ENCODE results near the gene RASA2. TPM values are rescaled to one million over a fixed set of nuclear protein-coding genes. Genes with fewer than 3 reads are reported as not detected.

Gene RASA2
- polyA plus RNA-seq, 1 of the 3 experiments (the other 2 are of a cell fraction): 2.4 TPM

DNA sequence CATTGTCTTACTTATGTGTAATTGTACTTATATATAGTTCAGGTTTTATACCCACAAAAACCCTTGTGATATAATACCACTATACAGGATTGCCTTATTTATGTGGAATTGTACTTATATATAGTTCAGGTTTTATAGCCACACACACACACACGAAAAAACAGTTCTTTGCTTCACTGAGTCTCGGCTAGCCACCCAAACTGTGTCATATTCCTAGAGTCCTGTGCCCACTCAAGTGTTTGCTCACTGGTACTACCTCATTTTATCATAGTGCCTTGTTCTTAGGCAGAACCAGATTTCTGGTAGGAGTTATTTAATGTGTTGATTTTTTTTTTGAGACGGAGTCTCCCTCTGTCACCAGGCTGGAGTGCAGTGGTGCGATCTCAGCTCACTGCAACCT is 12.5 kb downstream of the RASA2 start:
- ChIA-PET POLR2A (no interaction called here), CTCF (interaction anchor here (0.6 kb wide), 1 partner anchor 63 kb away, joined by 3 read pairs; no protein-coding TSS in a partner anchor)

DNA sequence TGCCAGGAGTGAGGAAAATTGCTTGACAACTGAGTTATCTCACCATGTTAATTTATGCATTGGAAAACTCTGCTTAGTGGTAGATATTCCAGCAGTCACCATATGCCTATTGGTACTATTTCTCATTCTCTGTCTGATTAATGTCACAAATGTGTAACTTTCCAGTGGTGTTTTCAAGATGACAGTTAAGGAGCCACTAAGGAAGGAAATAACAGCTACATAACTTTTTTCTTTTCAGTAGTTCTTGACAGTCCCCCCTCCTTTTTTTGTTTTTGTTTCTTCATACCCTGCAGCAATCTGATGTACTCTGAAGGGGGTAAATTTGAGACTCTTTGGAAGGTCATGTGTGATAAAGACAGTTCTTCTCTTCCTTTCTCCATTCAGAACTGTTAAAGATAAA is 13.1 kb downstream of the RASA2 start:
- Histone ChIP-seq H2AFZ (ENCODE audit: low read depth) (no peak overlapping the region), H3K9ac (no peak overlapping the region), H3K27ac (ENCODE audit: low read depth in 2 of 2, low read length in 1 of 2) (no peak overlapping the region), H3F3A (replicated peaks; ENCODE audit: insufficient read depth) (no peaks in the 10 kb centered on the region), H3K27me3 (ENCODE audit: insufficient read depth) (no peaks in the 10 kb centered on the region), H3K9me2 (no peaks in the 10 kb centered on the region), H3K4me2 (no peak overlapping the region), H3K4me1 (ENCODE audit: control insufficient read depth in 1 of 2, insufficient read depth in 2 of 2, low read depth in 1 of 2, low read length in 1 of 2) (no peaks in the 10 kb centered on the region), H3K4me3 (ENCODE audit: low read depth in 2 of 2, low read length in 1 of 2) (no peak overlapping the region), H3K79me2 (ENCODE audit: insufficient read depth) (peaks cover 96% of the 10 kb centered on the region), H3K36me3 (replicated peaks in 1 of 2; ENCODE audit: control insufficient read depth in 1 of 2, insufficient read depth in 2 of 2, low read length in 1 of 2) (peaks cover 4 to 9% of the 10 kb centered on the region in 2 experiments), H3K9me3 (no peaks in the 10 kb centered on the region), H4K20me1 (ENCODE audit: insufficient read depth) (peaks cover 15% of the 10 kb centered on the region)
- no peak for DNase-seq
- CTCF ChIA-PET: interaction anchor here (1.1 kb wide), 1 partner anchor 413 kb away, joined by 3 read pairs; no protein-coding TSS in a partner anchor
- TF ChIP-seq, protein P1, sequence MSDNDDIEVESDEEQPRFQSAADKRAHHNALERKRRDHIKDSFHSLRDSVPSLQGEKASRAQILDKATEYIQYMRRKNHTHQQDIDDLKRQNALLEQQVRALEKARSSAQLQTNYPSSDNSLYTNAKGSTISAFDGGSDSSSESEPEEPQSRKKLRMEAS (IDR thresholded peaks at IDR 0.05; ENCODE audit: low read depth): no peak
- TF ChIP-seq GATA2 (CRISPR knock-in tag; IDR thresholded peaks at IDR 0.05) (no peak), SIN3A (IDR thresholded peaks at IDR 0.05; ENCODE audit: borderline replicate concordance, low read depth, low read length) (no peak), NFIC (IDR thresholded peaks at IDR 0.05; ENCODE audit: borderline replicate concordance) (no peak), ELF1 (IDR thresholded peaks at IDR 0.05) (no peak), MXI1 (IDR thresholded peaks at IDR 0.05; ENCODE audit: low read depth, low read length) (no peak), USF2 (IDR thresholded peaks at IDR 0.05; ENCODE audit: borderline replicate concordance, low read depth, low read length) (no peak), CTCF (IDR thresholded peaks at IDR 0.05) (no peak), FOXM1 (IDR thresholded peaks at IDR 0.05; ENCODE audit: low read depth) (no peak), TAF1 (IDR thresholded peaks at IDR 0.05; ENCODE audit: borderline replicate concordance, low read depth, low read length) (no peak), RXRA (IDR thresholded peaks at IDR 0.05; ENCODE audit: borderline replicate concordance, low read depth) (no peak), GABPA (IDR thresholded peaks at IDR 0.05; ENCODE audit: low read depth) (no peak), EZH2phosphoT487 (IDR thresholded peaks at IDR 0.05; ENCODE audit: borderline replicate concordance, low read depth) (no peak), TCF12 (IDR thresholded peaks at IDR 0.05) (no peak), POLR2AphosphoS5 (IDR thresholded peaks at IDR 0.05; ENCODE audit: low read depth, low read length) (no peak), TEAD4 (IDR thresholded peaks at IDR 0.05; ENCODE audit: borderline replicate concordance, insufficient read depth) (no peak), YY1 (IDR thresholded peaks at IDR 0.05; ENCODE audit: low read depth) (no peak)
- TF ChIP-seq, protein P2, sequence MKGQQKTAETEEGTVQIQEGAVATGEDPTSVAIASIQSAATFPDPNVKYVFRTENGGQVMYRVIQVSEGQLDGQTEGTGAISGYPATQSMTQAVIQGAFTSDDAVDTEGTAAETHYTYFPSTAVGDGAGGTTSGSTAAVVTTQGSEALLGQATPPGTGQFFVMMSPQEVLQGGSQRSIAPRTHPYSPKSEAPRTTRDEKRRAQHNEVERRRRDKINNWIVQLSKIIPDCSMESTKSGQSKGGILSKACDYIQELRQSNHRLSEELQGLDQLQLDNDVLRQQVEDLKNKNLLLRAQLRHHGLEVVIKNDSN (IDR thresholded peaks at IDR 0.05; ENCODE audit: borderline replicate concordance, low read depth): no peak
- TF ChIP-seq, protein P3, sequence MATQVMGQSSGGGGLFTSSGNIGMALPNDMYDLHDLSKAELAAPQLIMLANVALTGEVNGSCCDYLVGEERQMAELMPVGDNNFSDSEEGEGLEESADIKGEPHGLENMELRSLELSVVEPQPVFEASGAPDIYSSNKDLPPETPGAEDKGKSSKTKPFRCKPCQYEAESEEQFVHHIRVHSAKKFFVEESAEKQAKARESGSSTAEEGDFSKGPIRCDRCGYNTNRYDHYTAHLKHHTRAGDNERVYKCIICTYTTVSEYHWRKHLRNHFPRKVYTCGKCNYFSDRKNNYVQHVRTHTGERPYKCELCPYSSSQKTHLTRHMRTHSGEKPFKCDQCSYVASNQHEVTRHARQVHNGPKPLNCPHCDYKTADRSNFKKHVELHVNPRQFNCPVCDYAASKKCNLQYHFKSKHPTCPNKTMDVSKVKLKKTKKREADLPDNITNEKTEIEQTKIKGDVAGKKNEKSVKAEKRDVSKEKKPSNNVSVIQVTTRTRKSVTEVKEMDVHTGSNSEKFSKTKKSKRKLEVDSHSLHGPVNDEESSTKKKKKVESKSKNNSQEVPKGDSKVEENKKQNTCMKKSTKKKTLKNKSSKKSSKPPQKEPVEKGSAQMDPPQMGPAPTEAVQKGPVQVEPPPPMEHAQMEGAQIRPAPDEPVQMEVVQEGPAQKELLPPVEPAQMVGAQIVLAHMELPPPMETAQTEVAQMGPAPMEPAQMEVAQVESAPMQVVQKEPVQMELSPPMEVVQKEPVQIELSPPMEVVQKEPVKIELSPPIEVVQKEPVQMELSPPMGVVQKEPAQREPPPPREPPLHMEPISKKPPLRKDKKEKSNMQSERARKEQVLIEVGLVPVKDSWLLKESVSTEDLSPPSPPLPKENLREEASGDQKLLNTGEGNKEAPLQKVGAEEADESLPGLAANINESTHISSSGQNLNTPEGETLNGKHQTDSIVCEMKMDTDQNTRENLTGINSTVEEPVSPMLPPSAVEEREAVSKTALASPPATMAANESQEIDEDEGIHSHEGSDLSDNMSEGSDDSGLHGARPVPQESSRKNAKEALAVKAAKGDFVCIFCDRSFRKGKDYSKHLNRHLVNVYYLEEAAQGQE (IDR thresholded peaks at IDR 0.05; ENCODE audit: low read depth, low read length): no peak
- POLR2A ChIA-PET: no interaction called here

More for the DNA sequence above, 12.5 kb downstream of the RASA2 start:
- Histone ChIP-seq H3K4me1 (ENCODE audit: control insufficient read depth in 1 of 2, insufficient read depth in 2 of 2, low read depth in 1 of 2, low read length in 1 of 2) (no peaks in the 10 kb centered on the region), H3F3A (replicated peaks; ENCODE audit: insufficient read depth) (no peaks in the 10 kb centered on the region), H3K36me3 (replicated peaks in 1 of 2; ENCODE audit: control insufficient read depth in 1 of 2, insufficient read depth in 2 of 2, low read length in 1 of 2) (peaks cover 4 to 9% of the 10 kb centered on the region in 2 experiments), H3K9me3 (no peaks in the 10 kb centered on the region), H2AFZ (ENCODE audit: low read depth) (no peak overlapping the region), H3K9me2 (no peaks in the 10 kb centered on the region), H4K20me1 (ENCODE audit: insufficient read depth) (peaks cover 17% of the 10 kb centered on the region), H3K4me3 (ENCODE audit: low read depth in 2 of 2, low read length in 1 of 2) (no peak overlapping the region), H3K9ac (no peak overlapping the region), H3K4me2 (no peak overlapping the region), H3K27me3 (ENCODE audit: insufficient read depth) (no peaks in the 10 kb centered on the region), H3K27ac (ENCODE audit: low read depth in 2 of 2, low read length in 1 of 2) (no peak overlapping the region), H3K79me2 (ENCODE audit: insufficient read depth) (peaks cover 96% of the 10 kb centered on the region)
- TF ChIP-seq, protein P1 (IDR thresholded peaks at IDR 0.05; ENCODE audit: low read depth): no peak
- TF ChIP-seq FOSL2 (IDR thresholded peaks at IDR 0.05; ENCODE audit: borderline replicate concordance, low read depth): no peak
- 96% methylated on average over 4 of the region's 4 CpGs for WGBS (ENCODE audit: low lambda C conversion rate)
- DNase-seq: no peak
